Neural cell (in vitro differentiated cells): ENCODE measurements around the gene SRPK1. TPM values are rescaled to one million over a fixed set of nuclear protein-coding genes. Genes with fewer than 3 reads are reported as not detected.

ENCODE experiments used
- H2AFZ ChIP-seq: fragments of 200-600, 300-800 bp; sonication (generic), shearing (Covaris generic); 2 replicates; pipeline ENCODE4 v1.6.0; 2014; ENCODE audit warnings: low read depth, mild to moderate bottlenecking, antibody characterized with exemption, low read length, moderate library complexity
- H3F3A ChIP-seq: fragments of 200-600 bp; shearing (Covaris generic); 2 replicates; pipeline ENCODE4 v1.6.1; 2016; ENCODE audit warnings: mild to moderate bottlenecking, moderate library complexity, mixed read lengths, antibody characterized with exemption, low read length; ENCODE audit not compliant: insufficient read depth, poor library complexity, severe bottlenecking
- H3K27ac ChIP-seq: fragments of 200-600, 300-800 bp; sonication (generic), shearing (Covaris generic); 2 replicates; pipeline ENCODE4 v1.5.1; 2014; ENCODE audit warnings: mild to moderate bottlenecking, low read length, moderate library complexity
- H3K27me3 ChIP-seq: fragments of 300-800, 200-600 bp; sonication (generic), shearing (Covaris generic); 2 replicates; pipeline ENCODE4 v1.6.0; 2014; ENCODE audit warnings: mild to moderate bottlenecking, low read depth, low read length, moderate library complexity; ENCODE audit not compliant: insufficient read depth
- H3K36me3 ChIP-seq: fragments of 300-800, 200-600 bp; sonication (generic), shearing (Covaris generic); 2 replicates; pipeline ENCODE4 v1.5.1; 2014; ENCODE audit warnings: mild to moderate bottlenecking, antibody characterized with exemption, low read length, moderate library complexity; ENCODE audit not compliant: insufficient read depth
- H3K4me2 ChIP-seq: fragments of 300-800, 200-600 bp; sonication (generic), shearing (Covaris generic); 2 replicates; pipeline ENCODE4 v1.6.0; 2014; ENCODE audit warnings: mild to moderate bottlenecking, low read length
- H3K4me3 ChIP-seq: fragments of 300-800, 200-600 bp; sonication (generic), shearing (Covaris generic); 2 replicates; pipeline ENCODE4 v1.5.1; 2014; ENCODE audit warnings: mild to moderate bottlenecking, low read length, moderate library complexity
- H3K79me2 ChIP-seq: fragments of 200-600 bp; shearing (Covaris generic); replicated peaks from 2 replicates; pipeline ENCODE4 v1.6.0; 2014; ENCODE audit warnings: mild to moderate bottlenecking, low read length, moderate library complexity; ENCODE audit not compliant: insufficient read depth
- H3K9ac ChIP-seq: fragments of 300-800, 200-600 bp; sonication (generic), shearing (Covaris generic); 2 replicates; pipeline ENCODE4 v1.6.1; 2016; ENCODE audit warnings: mild to moderate bottlenecking, low read length, mixed read lengths
- H3K9me2 ChIP-seq: fragments of 200-600 bp; shearing (Covaris generic); 2 replicates; pipeline ENCODE4 v1.6.1; 2016; ENCODE audit warnings: mild to moderate bottlenecking, low read length, mixed read lengths; ENCODE audit not compliant: insufficient read depth
- H3K9me3 ChIP-seq: fragments of 200-600, 300-800 bp; sonication (generic), shearing (Covaris generic); 2 replicates; pipeline ENCODE4 v1.6.1; 2016; ENCODE audit warnings: mild to moderate bottlenecking, mixed run types, low read length, moderate library complexity, mixed read lengths
- H4K20me1 ChIP-seq: fragments of 200-600 bp; shearing (Covaris generic); 2 replicates; pipeline ENCODE4 v1.6.1; 2016; ENCODE audit warnings: mild to moderate bottlenecking, mixed run types; ENCODE audit not compliant: insufficient read depth
- EP300 ChIP-seq: fragments of 450-650 bp; conservative IDR thresholded peaks from 2 replicates; pipeline ENCODE4 v1.6.1; 2014; ENCODE audit warnings: antibody characterized with exemption, mild to moderate bottlenecking, moderate library complexity; ENCODE audit not compliant: poor library complexity, severe bottlenecking
- EZH2 ChIP-seq: fragments of 200-600, 300-800 bp; shearing (Covaris generic), sonication (generic); IDR thresholded peaks from 2 replicates; pipeline ENCODE4 v1.6.1; 2014; ENCODE audit warnings: antibody characterized with exemption, low read length, borderline replicate concordance, mild to moderate bottlenecking; ENCODE audit not compliant: insufficient read depth, poor library complexity, severe bottlenecking
- MXI1 ChIP-seq: fragments of 450-650 bp; conservative IDR thresholded peaks from 2 replicates; pipeline ENCODE4 v1.6.1; 2014; ENCODE audit warnings: antibody characterized with exemption, mild to moderate bottlenecking; ENCODE audit not compliant: poor library complexity, severe bottlenecking
- POLR2AphosphoS5 ChIP-seq: IDR thresholded peaks from 2 replicates; pipeline ENCODE4 v1.6.1; 2012
- RAD21 ChIP-seq: fragments of 450-650 bp; conservative IDR thresholded peaks from 2 replicates; pipeline ENCODE4 v1.6.1; 2014; ENCODE audit warnings: antibody characterized with exemption, mild to moderate bottlenecking, moderate library complexity
- SMC3 ChIP-seq: fragments of 450-650 bp; conservative IDR thresholded peaks from 2 replicates; pipeline ENCODE4 v1.6.1; 2014; ENCODE audit warnings: antibody characterized with exemption, mild to moderate bottlenecking, moderate library complexity; ENCODE audit not compliant: poor library complexity
- TAF1 ChIP-seq: IDR thresholded peaks from 2 replicates; pipeline ENCODE4 v1.6.1; 2012; ENCODE audit warnings: low read depth
- polyA plus RNA-seq: library from polyadenylated mRNA; depleted of rRNA; stranded (reverse); fragments of >200 nt; gene quantifications from 2 replicates; pipeline ENCODE4 v1.2.3, GENCODE V29; 2014
- TF ChIP-seq, protein P1 (sequence below): fragments of 450-650 bp; IDR thresholded peaks from 2 replicates; pipeline ENCODE4 v1.5.1; 2014; ENCODE audit warnings: antibody characterized with exemption, mild to moderate bottlenecking, moderate library complexity; ENCODE audit not compliant: poor library complexity, severe bottlenecking
- TF ChIP-seq, protein P2 (sequence below): IDR thresholded peaks from 2 replicates; pipeline ENCODE4 v1.6.1; 2012; ENCODE audit warnings: borderline replicate concordance

SRPK1 gene
- polyA plus RNA-seq, 1 donor from 2014 or later: 39.9 TPM

DNA sequence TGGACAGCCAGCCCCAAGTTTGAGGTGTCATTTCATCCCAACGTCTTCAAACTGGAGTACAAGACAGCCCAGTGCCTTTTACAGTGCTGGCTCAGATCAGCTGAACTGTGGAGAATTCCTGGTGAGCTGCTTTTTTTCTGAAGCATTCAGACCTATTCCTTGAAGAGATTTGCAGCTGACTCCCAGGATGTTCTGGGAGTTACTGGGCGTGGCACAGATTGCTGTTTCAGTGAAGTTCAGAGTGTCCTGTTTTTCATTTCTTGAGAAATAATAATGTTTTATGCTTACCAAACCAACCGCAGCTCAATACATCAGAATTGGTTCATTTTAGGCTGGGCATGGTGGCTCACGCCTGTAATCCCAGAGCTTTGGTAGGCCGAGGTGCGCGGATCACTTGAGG lies 33.4 kb upstream of the SRPK1 start:
- no peak overlapping the region for H2AFZ ChIP-seq

DNA sequence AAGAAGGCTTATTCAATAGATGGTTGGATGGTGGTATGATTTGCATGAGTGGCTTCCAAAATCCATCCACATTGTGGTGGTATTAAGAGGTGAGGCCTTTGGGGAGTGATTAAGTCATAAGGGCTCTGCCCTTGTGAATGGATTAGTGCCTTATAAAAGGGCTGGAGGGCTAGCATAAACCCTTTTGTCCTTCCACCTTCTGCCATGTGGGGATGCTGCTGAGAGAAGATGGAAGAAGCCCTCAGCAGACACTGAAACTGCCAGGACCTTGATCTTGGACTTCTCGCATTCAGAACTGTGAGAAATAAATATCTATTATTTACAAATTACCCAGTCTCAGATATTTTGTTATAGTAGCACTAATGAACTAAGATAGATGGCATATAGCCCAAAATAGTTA lies 27.8 kb upstream of the SRPK1 start:
- Histone ChIP-seq H3K79me2 (no peaks in the 10 kb centered on the region), H3K9me2 (no peaks in the 10 kb centered on the region), H3K27me3 (no peaks in the 10 kb centered on the region), H3K4me2 (no peak overlapping the region), H3K9me3 (no peaks in the 10 kb centered on the region), H3K27ac (no peak overlapping the region), H2AFZ (no peak overlapping the region), H3K4me3 (no peak overlapping the region), H4K20me1 (no peaks in the 10 kb centered on the region), H3F3A (no peaks in the 10 kb centered on the region), H3K9ac (no peak overlapping the region), H3K36me3 (no peaks in the 10 kb centered on the region)
- no peak for TF ChIP-seq SMC3
- no peak for TF ChIP-seq MXI1
- no peak for TF ChIP-seq RAD21
- TF ChIP-seq, protein P1, sequence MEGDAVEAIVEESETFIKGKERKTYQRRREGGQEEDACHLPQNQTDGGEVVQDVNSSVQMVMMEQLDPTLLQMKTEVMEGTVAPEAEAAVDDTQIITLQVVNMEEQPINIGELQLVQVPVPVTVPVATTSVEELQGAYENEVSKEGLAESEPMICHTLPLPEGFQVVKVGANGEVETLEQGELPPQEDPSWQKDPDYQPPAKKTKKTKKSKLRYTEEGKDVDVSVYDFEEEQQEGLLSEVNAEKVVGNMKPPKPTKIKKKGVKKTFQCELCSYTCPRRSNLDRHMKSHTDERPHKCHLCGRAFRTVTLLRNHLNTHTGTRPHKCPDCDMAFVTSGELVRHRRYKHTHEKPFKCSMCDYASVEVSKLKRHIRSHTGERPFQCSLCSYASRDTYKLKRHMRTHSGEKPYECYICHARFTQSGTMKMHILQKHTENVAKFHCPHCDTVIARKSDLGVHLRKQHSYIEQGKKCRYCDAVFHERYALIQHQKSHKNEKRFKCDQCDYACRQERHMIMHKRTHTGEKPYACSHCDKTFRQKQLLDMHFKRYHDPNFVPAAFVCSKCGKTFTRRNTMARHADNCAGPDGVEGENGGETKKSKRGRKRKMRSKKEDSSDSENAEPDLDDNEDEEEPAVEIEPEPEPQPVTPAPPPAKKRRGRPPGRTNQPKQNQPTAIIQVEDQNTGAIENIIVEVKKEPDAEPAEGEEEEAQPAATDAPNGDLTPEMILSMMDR: no peak
- TF ChIP-seq, protein P2, sequence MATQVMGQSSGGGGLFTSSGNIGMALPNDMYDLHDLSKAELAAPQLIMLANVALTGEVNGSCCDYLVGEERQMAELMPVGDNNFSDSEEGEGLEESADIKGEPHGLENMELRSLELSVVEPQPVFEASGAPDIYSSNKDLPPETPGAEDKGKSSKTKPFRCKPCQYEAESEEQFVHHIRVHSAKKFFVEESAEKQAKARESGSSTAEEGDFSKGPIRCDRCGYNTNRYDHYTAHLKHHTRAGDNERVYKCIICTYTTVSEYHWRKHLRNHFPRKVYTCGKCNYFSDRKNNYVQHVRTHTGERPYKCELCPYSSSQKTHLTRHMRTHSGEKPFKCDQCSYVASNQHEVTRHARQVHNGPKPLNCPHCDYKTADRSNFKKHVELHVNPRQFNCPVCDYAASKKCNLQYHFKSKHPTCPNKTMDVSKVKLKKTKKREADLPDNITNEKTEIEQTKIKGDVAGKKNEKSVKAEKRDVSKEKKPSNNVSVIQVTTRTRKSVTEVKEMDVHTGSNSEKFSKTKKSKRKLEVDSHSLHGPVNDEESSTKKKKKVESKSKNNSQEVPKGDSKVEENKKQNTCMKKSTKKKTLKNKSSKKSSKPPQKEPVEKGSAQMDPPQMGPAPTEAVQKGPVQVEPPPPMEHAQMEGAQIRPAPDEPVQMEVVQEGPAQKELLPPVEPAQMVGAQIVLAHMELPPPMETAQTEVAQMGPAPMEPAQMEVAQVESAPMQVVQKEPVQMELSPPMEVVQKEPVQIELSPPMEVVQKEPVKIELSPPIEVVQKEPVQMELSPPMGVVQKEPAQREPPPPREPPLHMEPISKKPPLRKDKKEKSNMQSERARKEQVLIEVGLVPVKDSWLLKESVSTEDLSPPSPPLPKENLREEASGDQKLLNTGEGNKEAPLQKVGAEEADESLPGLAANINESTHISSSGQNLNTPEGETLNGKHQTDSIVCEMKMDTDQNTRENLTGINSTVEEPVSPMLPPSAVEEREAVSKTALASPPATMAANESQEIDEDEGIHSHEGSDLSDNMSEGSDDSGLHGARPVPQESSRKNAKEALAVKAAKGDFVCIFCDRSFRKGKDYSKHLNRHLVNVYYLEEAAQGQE: no peak
- TF ChIP-seq EP300: no peak
- no peak for TF ChIP-seq TAF1
- no peak for TF ChIP-seq EZH2

More for the DNA sequence above, 33.4 kb upstream of the SRPK1 start:
- no peaks in the 10 kb centered on the region for H3F3A ChIP-seq
- TF ChIP-seq TAF1 (no peak), RAD21 (no peak), EP300 (no peak), EZH2 (no peak)
- H3K27me3 ChIP-seq: no peaks in the 10 kb centered on the region
- H3K36me3 ChIP-seq: no peaks in the 10 kb centered on the region
- H3K9me2 ChIP-seq: no peaks in the 10 kb centered on the region
- no peaks in the 10 kb centered on the region for H3K9me3 ChIP-seq
- no peak overlapping the region for H3K27ac ChIP-seq
- H3K4me2 ChIP-seq: no peak overlapping the region
- no peak overlapping the region for H3K4me3 ChIP-seq
- no peak overlapping the region for H3K9ac ChIP-seq
- H3K79me2 ChIP-seq: no peaks in the 10 kb centered on the region
- no peaks in the 10 kb centered on the region for H4K20me1 ChIP-seq

DNA sequence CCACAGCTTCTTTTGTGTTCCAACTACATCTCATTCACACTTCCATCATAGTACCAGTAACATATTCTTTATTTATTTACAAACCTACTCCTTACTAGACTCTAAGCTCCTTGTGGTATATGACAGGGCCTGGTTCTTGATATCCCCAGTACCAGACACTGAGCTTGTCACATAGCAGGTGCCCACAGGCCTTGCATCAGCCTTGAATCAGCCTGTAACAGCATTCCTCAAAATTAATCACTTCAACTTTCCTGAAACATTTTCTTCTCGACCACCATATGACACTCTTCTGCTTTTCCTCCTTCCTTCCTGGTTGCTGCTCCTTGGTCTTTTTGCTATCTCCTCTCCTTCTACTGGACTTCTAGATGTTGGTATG lies 24.7 kb upstream of the SRPK1 start:
- Histone ChIP-seq H4K20me1 (no peaks in the 10 kb centered on the region), H3K9me2 (no peaks in the 10 kb centered on the region), H2AFZ (no peak overlapping the region), H3F3A (no peaks in the 10 kb centered on the region), H3K27ac (no peak overlapping the region), H3K4me3 (no peak overlapping the region), H3K27me3 (no peaks in the 10 kb centered on the region), H3K9me3 (no peaks in the 10 kb centered on the region), H3K9ac (no peak overlapping the region), H3K79me2 (no peaks in the 10 kb centered on the region), H3K36me3 (no peaks in the 10 kb centered on the region), H3K4me2 (no peak overlapping the region)
- TF ChIP-seq, protein P1: no peak
- no peak for TF ChIP-seq TAF1
- TF ChIP-seq SMC3: no peak
- TF ChIP-seq MXI1: no peak
- no peak for TF ChIP-seq EZH2
- TF ChIP-seq, protein P2: no peak
- TF ChIP-seq RAD21: no peak
- TF ChIP-seq EP300: no peak
- no peak for TF ChIP-seq POLR2AphosphoS5
